WTC11 (cell line): ENCODE data around the gene DDT.
"Not testable (repeated sequence)": the region's sequence is repeated elsewhere in the genome, so short reads cannot be mapped to it uniquely, and the experiment has no call there.

Source experiments
- CTCF ChIP-seq: fragments of 200-600 bp; IDR thresholded peaks from 2 replicates; pipeline ENCODE4 v1.8.0; 2022; ENCODE audit warnings: antibody characterized with exemption
- GRHL2 ChIP-seq: fragments of 250-450 bp; sonication (Bioruptor Pico); IDR thresholded peaks from 2 replicates; pipeline ENCODE4 v1.8.0; 2022; ENCODE audit warnings: mild to moderate bottlenecking, moderate library complexity; ENCODE audit not compliant: insufficient replicate concordance, severe bottlenecking
- GTF2I ChIP-seq: fragments of 250-450 bp; sonication (Bioruptor Pico); conservative IDR thresholded peaks from 2 replicates; pipeline ENCODE4 v1.4.0; 2021; ENCODE audit warnings: mild to moderate bottlenecking
- IRF1 ChIP-seq: sonication (generic); formaldehyde crosslinking; IDR thresholded peaks from 2 replicates; pipeline ENCODE4 v1.8.0; 2023; ENCODE audit warnings: missing genetic modification reagents
- MAX ChIP-seq: sonication (generic); formaldehyde crosslinking; IDR thresholded peaks from 2 replicates; pipeline ENCODE4 v1.8.0; 2022; ENCODE audit warnings: mild to moderate bottlenecking, missing genetic modification reagents
- MYBL2 ChIP-seq: sonication (generic); formaldehyde crosslinking; IDR thresholded peaks from 2 replicates; pipeline ENCODE4 v1.8.1; 2023; ENCODE audit warnings: mild to moderate bottlenecking, moderate library complexity, missing genetic modification reagents
- RELA ChIP-seq: sonication (generic); formaldehyde crosslinking; IDR thresholded peaks from 2 replicates; pipeline ENCODE4 v1.8.1; 2022; ENCODE audit warnings: missing genetic modification reagents, mild to moderate bottlenecking, borderline replicate concordance
- ZNF423 ChIP-seq: fragments of 250-450 bp; sonication (Bioruptor Pico); IDR thresholded peaks from 2 replicates; pipeline ENCODE4 v2.1.2; 2022; ENCODE audit warnings: mild to moderate bottlenecking, moderate library complexity

GRCh38 chr22:23955886-23956285 lies 18.4 kb downstream of the DDT start:
- TF ChIP-seq CTCF; IRF1 (CRISPR knock-in tag); MYBL2 (CRISPR knock-in tag); GRHL2 (CRISPR knock-in tag); GTF2I; RELA; MAX (CRISPR knock-in tag): not testable (repeated sequence)
- TF ChIP-seq ZNF423 (CRISPR knock-in tag): peak; percentile 90
